M059J (cell line): ENCODE results near the gene OR9Q1. TPM values are rescaled to one million over a fixed set of nuclear protein-coding genes. Genes with fewer than 3 reads are reported as not detected.

Experiments used
- total RNA-seq: library from RNA; depleted of rRNA; stranded (reverse); fragments of >200 nt; shearing (Covaris generic); gene quantifications from 2 replicates; pipeline ENCODE4 v1.2.3, GENCODE V29; 2014; rRNA removed

OR9Q1 gene
- total RNA-seq, 1 experiment from 2014 or later: not detected

Other genes with a start within 250 kb of the OR9Q1 start
- gene OR6Q1, start 7.1 kb downstream of the OR9Q1 start, total RNA-seq: not detected in 2 replicates
- not detected in 2 replicates for gene OR9I1, start 101.6 kb downstream of the OR9Q1 start, total RNA-seq
- gene OR9Q2, start 165.2 kb downstream of the OR9Q1 start, total RNA-seq: not detected in 2 replicates
- gene OR1S2, start 180.3 kb downstream of the OR9Q1 start, total RNA-seq: not detected in 2 replicates
- not detected in 2 replicates for gene OR1S1, start 188.8 kb downstream of the OR9Q1 start, total RNA-seq
- not detected in 2 replicates for gene OR10Q1, start 205.0 kb downstream of the OR9Q1 start, total RNA-seq
- gene OR10W1, start 244.4 kb downstream of the OR9Q1 start, total RNA-seq: not detected in 2 replicates